Measurements from ENCODE around the gene ALG12. TPM values are rescaled to one million over a fixed set of nuclear protein-coding genes. Genes with fewer than 3 reads are reported as not detected.

The ALG12 gene
- total RNA-seq, 1 donor from 2014 or later, result 30.0 TPM

DNA sequence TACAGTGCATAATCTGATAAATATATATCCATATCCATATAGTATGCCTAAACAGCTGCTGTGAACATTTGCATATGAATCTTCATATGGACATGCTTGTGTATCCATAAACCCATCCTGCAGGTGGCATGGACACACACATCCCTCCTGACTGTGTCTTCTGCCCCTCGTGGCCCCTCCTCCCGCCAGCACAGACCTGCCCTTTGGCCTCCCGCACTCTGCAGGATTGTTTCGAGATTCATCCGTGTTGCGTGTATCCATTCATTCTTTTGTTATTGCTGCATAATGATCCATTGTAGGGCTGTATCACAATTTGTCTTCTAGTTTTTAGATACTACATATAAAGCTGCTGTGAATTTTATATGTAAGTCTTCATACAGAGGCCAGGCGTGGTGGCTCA lies 40.6 kb downstream of the ALG12 start:
- H3K27me3 Mint-ChIP-seq, result no peaks in the 10 kb centered on the region
- H3K4me1 Mint-ChIP-seq (ENCODE audit: unreplicated experiment), result no peaks in the 10 kb centered on the region
- DNase-seq (ENCODE audit: extremely low spot score, unreplicated experiment), result no peak
- peaks cover 54% of the 10 kb centered on the region for H3K36me3 Mint-ChIP-seq
- H3K27ac Mint-ChIP-seq, result no peak overlapping the region
- TF ChIP-seq, protein P1, sequence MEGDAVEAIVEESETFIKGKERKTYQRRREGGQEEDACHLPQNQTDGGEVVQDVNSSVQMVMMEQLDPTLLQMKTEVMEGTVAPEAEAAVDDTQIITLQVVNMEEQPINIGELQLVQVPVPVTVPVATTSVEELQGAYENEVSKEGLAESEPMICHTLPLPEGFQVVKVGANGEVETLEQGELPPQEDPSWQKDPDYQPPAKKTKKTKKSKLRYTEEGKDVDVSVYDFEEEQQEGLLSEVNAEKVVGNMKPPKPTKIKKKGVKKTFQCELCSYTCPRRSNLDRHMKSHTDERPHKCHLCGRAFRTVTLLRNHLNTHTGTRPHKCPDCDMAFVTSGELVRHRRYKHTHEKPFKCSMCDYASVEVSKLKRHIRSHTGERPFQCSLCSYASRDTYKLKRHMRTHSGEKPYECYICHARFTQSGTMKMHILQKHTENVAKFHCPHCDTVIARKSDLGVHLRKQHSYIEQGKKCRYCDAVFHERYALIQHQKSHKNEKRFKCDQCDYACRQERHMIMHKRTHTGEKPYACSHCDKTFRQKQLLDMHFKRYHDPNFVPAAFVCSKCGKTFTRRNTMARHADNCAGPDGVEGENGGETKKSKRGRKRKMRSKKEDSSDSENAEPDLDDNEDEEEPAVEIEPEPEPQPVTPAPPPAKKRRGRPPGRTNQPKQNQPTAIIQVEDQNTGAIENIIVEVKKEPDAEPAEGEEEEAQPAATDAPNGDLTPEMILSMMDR (conservative IDR thresholded peaks at IDR 0.05), result no peak
- H3K4me3 Mint-ChIP-seq, result no peak overlapping the region
- peaks cover 27% of the 10 kb centered on the region for H3K9me3 Mint-ChIP-seq

DNA sequence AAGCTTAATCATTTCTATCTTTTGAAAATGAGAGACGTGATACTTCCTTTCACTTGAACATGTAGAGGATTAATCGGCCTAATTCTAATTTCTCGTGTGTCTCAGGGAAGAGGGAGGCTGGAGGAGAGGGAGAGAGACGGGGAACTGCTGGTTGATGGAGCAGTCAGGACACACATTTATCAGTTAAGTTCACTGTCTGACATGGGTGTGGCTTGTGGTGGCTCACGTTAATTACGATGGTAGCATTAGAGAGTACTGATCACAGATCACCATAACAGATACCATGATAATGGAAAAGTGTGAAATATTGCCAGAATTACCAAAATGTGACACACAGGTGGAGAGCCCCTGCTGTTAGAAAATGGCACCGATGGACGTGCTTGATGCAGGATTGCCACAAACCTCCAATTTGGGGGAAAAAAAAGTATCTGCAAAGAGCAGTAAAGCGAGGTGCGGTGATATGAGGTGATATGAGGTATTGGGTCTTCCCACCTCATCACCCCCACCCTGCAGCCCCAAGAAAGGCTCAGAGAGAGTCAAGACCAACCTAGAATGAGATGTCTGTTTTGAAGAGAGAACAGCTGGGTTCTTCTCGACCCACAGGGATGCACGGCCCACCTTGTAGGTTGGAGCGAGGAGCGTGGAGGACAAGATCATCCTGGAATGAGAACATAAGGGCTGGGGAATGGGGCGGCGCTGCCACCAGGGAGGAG lies 44.9 kb downstream of the ALG12 start:
- no peaks in the 10 kb centered on the region for H3K4me1 Mint-ChIP-seq (ENCODE audit: unreplicated experiment)
- no peak for DNase-seq (ENCODE audit: extremely low spot score, unreplicated experiment)
- H3K36me3 Mint-ChIP-seq, result peaks cover 64% of the 10 kb centered on the region
- TF ChIP-seq, protein P1 (conservative IDR thresholded peaks at IDR 0.05), result no peak
- H3K4me3 Mint-ChIP-seq, result no peak overlapping the region
- peaks cover 36% of the 10 kb centered on the region for H3K9me3 Mint-ChIP-seq
- H3K27ac Mint-ChIP-seq, result no peak overlapping the region
- no peaks in the 10 kb centered on the region for H3K27me3 Mint-ChIP-seq

DNA sequence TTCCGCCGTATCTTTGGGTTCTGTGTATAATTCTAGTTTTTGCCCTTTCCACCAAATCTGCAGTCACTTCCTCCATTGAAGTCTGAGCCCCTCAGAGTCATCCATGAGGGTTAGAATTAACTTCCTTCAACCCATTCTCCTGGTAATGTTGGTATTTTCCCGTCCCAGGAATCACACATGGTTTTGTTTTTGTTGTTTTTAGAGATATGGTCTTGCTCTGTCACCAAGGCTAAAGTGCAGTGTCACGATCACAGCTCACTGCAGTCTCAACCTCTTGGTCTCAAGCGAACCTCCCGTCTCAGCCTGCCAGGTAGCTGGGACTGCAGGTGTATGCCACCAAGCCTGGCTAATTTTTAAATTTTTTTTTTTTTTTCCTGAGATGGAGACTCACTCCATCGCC lies 45.9 kb downstream of the ALG12 start:
- H3K27me3 Mint-ChIP-seq, result no peaks in the 10 kb centered on the region
- H3K27ac Mint-ChIP-seq, result no peak overlapping the region
- TF ChIP-seq, protein P1 (conservative IDR thresholded peaks at IDR 0.05), result no peak
- H3K9me3 Mint-ChIP-seq, result peaks cover 36% of the 10 kb centered on the region
- no peak for DNase-seq (ENCODE audit: extremely low spot score, unreplicated experiment)
- H3K4me3 Mint-ChIP-seq, result no peak overlapping the region
- H3K4me1 Mint-ChIP-seq (ENCODE audit: unreplicated experiment), result no peaks in the 10 kb centered on the region
- H3K36me3 Mint-ChIP-seq, result peaks cover 64% of the 10 kb centered on the region

DNA sequence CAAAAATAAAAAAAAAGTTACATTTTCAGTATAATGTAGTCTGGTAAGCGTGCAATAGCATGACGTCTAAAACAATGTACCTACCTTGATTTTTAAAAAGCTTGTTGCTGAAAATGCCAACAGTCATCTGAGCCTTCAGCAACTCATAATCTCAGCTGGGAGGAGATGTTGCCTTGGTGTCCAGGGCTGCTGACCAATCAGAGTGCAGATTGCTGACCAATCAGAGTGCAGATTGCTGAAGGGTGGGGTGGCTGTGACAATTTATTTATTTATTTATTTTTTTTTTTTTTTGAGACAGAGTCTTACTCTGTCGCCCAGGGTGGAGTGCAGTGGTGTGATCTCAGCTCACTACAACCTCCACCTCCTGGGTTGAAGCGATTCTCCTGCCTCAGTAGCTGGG lies 46.8 kb downstream of the ALG12 start:
- H3K9me3 Mint-ChIP-seq, result peaks cover 40% of the 10 kb centered on the region
- DNase-seq (ENCODE audit: extremely low spot score, unreplicated experiment), result no peak
- H3K36me3 Mint-ChIP-seq, result peaks cover 68% of the 10 kb centered on the region
- H3K27ac Mint-ChIP-seq, result no peak overlapping the region
- TF ChIP-seq, protein P1 (conservative IDR thresholded peaks at IDR 0.05), result no peak
- no peak overlapping the region for H3K4me3 Mint-ChIP-seq
- H3K27me3 Mint-ChIP-seq, result no peaks in the 10 kb centered on the region
- H3K4me1 Mint-ChIP-seq (ENCODE audit: unreplicated experiment), result no peaks in the 10 kb centered on the region

DNA sequence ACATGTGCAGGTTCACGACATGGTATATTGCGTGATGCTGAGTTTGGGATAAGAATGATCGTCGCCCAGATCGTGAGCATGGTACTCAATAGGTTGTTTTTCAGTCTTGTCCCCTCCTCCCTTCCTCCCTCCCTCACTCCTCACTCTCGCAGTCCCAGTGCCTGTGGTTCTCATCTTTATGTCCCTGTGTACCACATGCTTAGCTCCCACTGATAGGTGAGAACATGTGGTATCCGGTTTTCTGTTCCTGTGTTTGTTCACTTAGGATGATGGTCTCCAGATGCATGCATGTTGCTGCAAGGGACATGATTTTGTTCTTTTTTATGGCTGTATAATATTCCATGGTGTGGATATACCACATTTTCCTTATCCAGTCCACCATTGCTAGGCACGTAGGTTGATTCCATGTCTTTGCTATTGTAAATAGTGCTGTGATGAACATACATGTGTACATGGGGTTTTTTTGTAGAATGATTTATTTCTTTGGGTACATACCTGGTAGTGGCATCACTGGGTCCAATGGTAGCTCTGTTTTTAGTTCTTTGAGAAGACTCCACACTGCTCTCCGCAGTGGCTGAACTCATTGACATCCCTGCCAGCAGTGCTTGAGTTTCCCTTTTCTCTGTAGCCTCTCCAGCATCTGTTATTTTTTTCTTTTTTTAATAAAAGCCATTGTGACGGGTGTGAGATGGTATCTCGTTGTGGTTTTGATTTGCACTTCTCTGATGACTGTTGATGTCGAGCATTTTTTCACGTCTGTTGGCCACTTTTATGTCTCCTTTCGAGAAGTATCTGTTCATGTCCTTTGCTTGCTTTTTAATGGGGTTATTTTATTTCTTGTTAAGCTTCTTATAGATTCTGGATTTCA lies 48.2 kb downstream of the ALG12 start:
- H3K36me3 Mint-ChIP-seq, result peaks cover 65% of the 10 kb centered on the region
- no peaks in the 10 kb centered on the region for H3K27me3 Mint-ChIP-seq
- H3K27ac Mint-ChIP-seq, result no peak overlapping the region
- peaks cover 38% of the 10 kb centered on the region for H3K9me3 Mint-ChIP-seq
- no peak for DNase-seq (ENCODE audit: extremely low spot score, unreplicated experiment)
- no peaks in the 10 kb centered on the region for H3K4me1 Mint-ChIP-seq (ENCODE audit: unreplicated experiment)
- H3K4me3 Mint-ChIP-seq, result no peak overlapping the region
- TF ChIP-seq, protein P1 (conservative IDR thresholded peaks at IDR 0.05), result no peak
